ENCODE measurements around the gene ABCG5.
A peak's percentile ranks its signal among the peaks of the same experiment; 100 is the strongest.

ABCG5 gene

GRCh38 chr2:43880471-43880870, 41.8 kb upstream of the ABCG5 start:
- TF ChIP-seq POLR2A (IDR thresholded peaks at IDR 0.05; ENCODE audit: extremely low read depth, insufficient read length) (no peak), MAX (IDR thresholded peaks at IDR 0.05; ENCODE audit: low read depth, low read length) (no peak), MYC (IDR thresholded peaks at IDR 0.05; ENCODE audit: low read depth, low read length) (no peak), CTCF (IDR thresholded peaks at IDR 0.05; ENCODE audit: low read depth, low read length) (no peak)
- no peak overlapping the region for H3K4me3 ChIP-seq (ENCODE audit: low read depth, low read length)
- no peak for DNase-seq (ENCODE audit: low read depth)

GRCh38 chr2:43879261-43879660, 40.6 kb upstream of the ABCG5 start:
- TF ChIP-seq MAX (IDR thresholded peaks at IDR 0.05; ENCODE audit: low read depth, low read length) = peak; percentile 35; the same call in 1 of the 2 replicates
- no peak for TF ChIP-seq CTCF (IDR thresholded peaks at IDR 0.05; ENCODE audit: low read depth, low read length)
- DNase-seq (ENCODE audit: low read depth) = peak; percentile 75
- no peak overlapping the region for H3K4me3 ChIP-seq (ENCODE audit: low read depth, low read length)

GRCh38 chr2:43877782-43878464, 39.3 kb upstream of the ABCG5 start:
- DNase-seq (ENCODE audit: low read depth) = peak; percentile 72
- no peak overlapping the region for H3K4me3 ChIP-seq (ENCODE audit: low read depth, low read length)
- TF ChIP-seq CTCF (IDR thresholded peaks at IDR 0.05; ENCODE audit: low read depth, low read length) = peak; percentile 94
- TF ChIP-seq MAX (IDR thresholded peaks at IDR 0.05; ENCODE audit: low read depth, low read length) = no peak
- no peak for TF ChIP-seq MYC (IDR thresholded peaks at IDR 0.05; ENCODE audit: low read depth, low read length)

- H3K4me3 ChIP-seq (ENCODE audit: low read depth, low read length) = no peak overlapping the region
- TF ChIP-seq CTCF (IDR thresholded peaks at IDR 0.05; ENCODE audit: low read depth, low read length) = no peak
- no peak for TF ChIP-seq MYC (IDR thresholded peaks at IDR 0.05; ENCODE audit: low read depth, low read length)
- TF ChIP-seq MAX (IDR thresholded peaks at IDR 0.05; ENCODE audit: low read depth, low read length) = no peak
- TF ChIP-seq POLR2A (IDR thresholded peaks at IDR 0.05; ENCODE audit: extremely low read depth, insufficient read length) = no peak
- no peak for DNase-seq (ENCODE audit: low read depth)
These were observed 36.3 kb upstream of the ABCG5 start for GRCh38 chr2:43874776-43875451.

- TF ChIP-seq CTCF (IDR thresholded peaks at IDR 0.05; ENCODE audit: low read depth, low read length) (no peak), POLR2A (IDR thresholded peaks at IDR 0.05; ENCODE audit: extremely low read depth, insufficient read length) (no peak), MAX (IDR thresholded peaks at IDR 0.05; ENCODE audit: low read depth, low read length) (no peak), MYC (IDR thresholded peaks at IDR 0.05; ENCODE audit: low read depth, low read length) (no peak)
- no peak overlapping the region for H3K4me3 ChIP-seq (ENCODE audit: low read depth, low read length)
- no peak for DNase-seq (ENCODE audit: low read depth)
These were observed 33.5 kb upstream of the ABCG5 start for GRCh38 chr2:43872151-43872550.

All from NB4 (cell line).